GM12891 (cell line): ENCODE data around the gene LIAS.
A peak's percentile ranks its signal among the peaks of the same experiment; 100 is the strongest.

Experiments used
- POLR2A ChIP-seq: IDR thresholded peaks from 2 replicates; pipeline ENCODE4 v1.6.1; 2011; ENCODE audit warnings: low read depth, low read length, control low read depth
- POLR2AphosphoS5 ChIP-seq: IDR thresholded peaks from 2 replicates; pipeline ENCODE4 v1.6.1; 2011; ENCODE audit warnings: low read depth, low read length, control low read depth
- TAF1 ChIP-seq: IDR thresholded peaks from 2 replicates; pipeline ENCODE4 v1.6.1; 2011; ENCODE audit warnings: low read depth, low read length, control low read depth

- TF ChIP-seq POLR2A (peak; percentile 42), POLR2AphosphoS5 (no peak), TAF1 (no peak)
Measured at GRCh38 chr4:39452860-39453587, 5.8 kb upstream of the LIAS start.
